ENCODE measurements around the gene COBLL1. TPM values are rescaled to one million over a fixed set of nuclear protein-coding genes. Genes with fewer than 3 reads are reported as not detected.
"Not testable (repeated sequence)": the region's sequence is repeated elsewhere in the genome, so short reads cannot be mapped to it uniquely, and the experiment has no call there.

Gene COBLL1
- total RNA-seq, 1 donor from 2014 or later = 46.9 TPM

GRCh38 chr2:164789968-164790367 lies 51.7 kb downstream of the COBLL1 start:
- no peak for DNase-seq (ENCODE audit: low spot score)

- no peak for DNase-seq (ENCODE audit: low spot score)
Observed at GRCh38 chr2:164786787-164787186, 54.8 kb downstream of the COBLL1 start.

GRCh38 chr2:164785457-164785856 lies 56.2 kb downstream of the COBLL1 start:
- DNase-seq (ENCODE audit: low spot score) = peak; percentile 55

- DNase-seq (ENCODE audit: low spot score) = peak; percentile 58
Observed at GRCh38 chr2:164784376-164784775, 57.2 kb downstream of the COBLL1 start.

GRCh38 chr2:164782323-164782722 lies 59.3 kb downstream of the COBLL1 start:
- peak; percentile 68 for DNase-seq (ENCODE audit: low spot score)

GRCh38 chr2:164781394-164781793 lies 60.2 kb downstream of the COBLL1 start:
- no peak for DNase-seq (ENCODE audit: low spot score)

GRCh38 chr2:164780611-164781178 lies 60.9 kb downstream of the COBLL1 start:
- DNase-seq (ENCODE audit: low spot score) = no peak

- no peak for DNase-seq (ENCODE audit: low spot score)
Observed at GRCh38 chr2:164779383-164780057, 62.1 kb downstream of the COBLL1 start.

- DNase-seq (ENCODE audit: low spot score) = no peak
Observed at GRCh38 chr2:164778723-164779122, 62.9 kb downstream of the COBLL1 start.

GRCh38 chr2:164777847-164778461 lies 63.7 kb downstream of the COBLL1 start:
- DNase-seq (ENCODE audit: low spot score) = no peak

GRCh38 chr2:164773635-164774034 lies 68.0 kb downstream of the COBLL1 start:
- no peak for DNase-seq (ENCODE audit: low spot score)

GRCh38 chr2:164773091-164773490 lies 68.5 kb downstream of the COBLL1 start:
- no peak for DNase-seq (ENCODE audit: low spot score)

- DNase-seq (ENCODE audit: low spot score) = no peak
Observed at GRCh38 chr2:164771897-164772296, 69.7 kb downstream of the COBLL1 start.

GRCh38 chr2:164770421-164770916 lies 71.2 kb downstream of the COBLL1 start:
- DNase-seq (ENCODE audit: low spot score) = no peak

- DNase-seq (ENCODE audit: low spot score) = no peak
Observed at GRCh38 chr2:164766954-164767320, 74.7 kb downstream of the COBLL1 start.

- DNase-seq (ENCODE audit: low spot score) = no peak
Observed at GRCh38 chr2:164766216-164766953, 75.2 kb downstream of the COBLL1 start.

- DNase-seq (ENCODE audit: low spot score) = no peak
Observed at GRCh38 chr2:164764996-164765395, 76.6 kb downstream of the COBLL1 start.

- no peak for DNase-seq (ENCODE audit: low spot score)
Observed at GRCh38 chr2:164764474-164764873, 77.1 kb downstream of the COBLL1 start.

GRCh38 chr2:164763431-164763830 lies 78.2 kb downstream of the COBLL1 start:
- DNase-seq (ENCODE audit: low spot score) = no peak

- no peak for DNase-seq (ENCODE audit: low spot score)
Observed at GRCh38 chr2:164761737-164762460, 79.7 kb downstream of the COBLL1 start.

- not testable (repeated sequence) for DNase-seq (ENCODE audit: low spot score)
Observed at GRCh38 chr2:164761201-164761600, 80.4 kb downstream of the COBLL1 start.

GRCh38 chr2:164760179-164760578 lies 81.4 kb downstream of the COBLL1 start:
- DNase-seq (ENCODE audit: low spot score) = no peak
